K562 (cell line): ENCODE measurements around the gene ELOB.

ENCODE experiments used
- MAFK ChIP-seq: IDR thresholded peaks from 2 replicates; pipeline ENCODE4 v1.6.1; 2011; ENCODE audit warnings: low read length, improper control_type of control experiment
- PHB2 ChIP-seq: fragments of 450-650 bp; IDR thresholded peaks from 2 replicates; pipeline ENCODE4 v1.6.1; 2017; ENCODE audit warnings: low read depth
- PML ChIP-seq: IDR thresholded peaks from 2 replicates; pipeline ENCODE4 v1.6.1; 2012; ENCODE audit warnings: low read length, inconsistent platforms
- TF ChIP-seq, protein P1 (sequence below): sonication (generic); formaldehyde crosslinking; IDR thresholded peaks from 2 replicates; pipeline ENCODE4 v1.8.0; 2022; ENCODE audit warnings: mild to moderate bottlenecking, missing genetic modification reagents
- TF ChIP-seq, protein P2 (sequence below), 3 experiments: IDR thresholded peaks in 2 of 3; conservative IDR thresholded peaks in 1 of 3; 2 replicates each; pipeline ENCODE4 v1.5.1; 2011 to 2012; ENCODE audit warnings: low read length in 3 of 3, mild to moderate bottlenecking in 3 of 3, control low read depth in 2 of 3, improper control_type of control experiment in 1 of 3, inconsistent platforms in 1 of 3, low read depth in 1 of 3, mixed read lengths in 1 of 3, moderate library complexity in 1 of 3; ENCODE audit not compliant: insufficient read depth in 2 of 3
- TF ChIP-seq, protein P3 (sequence below): fragments of 250-450 bp; sonication (Bioruptor Pico); IDR thresholded peaks from 2 replicates; pipeline ENCODE4 v1.8.0; 2022; ENCODE audit warnings: moderate library complexity, mild to moderate bottlenecking, inconsistent platforms
- TF ChIP-seq, protein P4 (sequence below): sonication (generic); formaldehyde crosslinking; IDR thresholded peaks from 2 replicates; pipeline ENCODE4 v1.4.0; 2020; ENCODE audit warnings: mild to moderate bottlenecking, missing genetic modification reagents

DNA sequence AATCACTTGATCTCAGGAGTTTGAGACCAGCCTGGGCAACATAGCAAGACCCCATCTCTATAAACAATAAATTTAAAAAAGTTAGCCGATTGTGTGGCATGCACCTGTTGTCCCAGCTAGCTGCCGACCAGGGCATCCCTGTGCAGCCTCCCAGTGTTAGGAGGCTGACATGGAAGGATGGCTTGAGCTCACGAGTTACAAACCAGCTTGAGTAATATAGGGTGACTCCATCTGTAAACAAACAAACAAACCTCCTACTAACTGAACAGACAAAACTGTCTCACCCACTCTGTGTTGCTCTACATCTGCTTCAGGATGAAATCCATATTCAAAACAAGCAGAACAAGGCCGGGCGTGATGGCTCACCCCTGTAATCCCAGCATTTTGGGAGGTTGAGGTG lies 50.2 kb downstream of the ELOB start:
- TF ChIP-seq, protein P1, sequence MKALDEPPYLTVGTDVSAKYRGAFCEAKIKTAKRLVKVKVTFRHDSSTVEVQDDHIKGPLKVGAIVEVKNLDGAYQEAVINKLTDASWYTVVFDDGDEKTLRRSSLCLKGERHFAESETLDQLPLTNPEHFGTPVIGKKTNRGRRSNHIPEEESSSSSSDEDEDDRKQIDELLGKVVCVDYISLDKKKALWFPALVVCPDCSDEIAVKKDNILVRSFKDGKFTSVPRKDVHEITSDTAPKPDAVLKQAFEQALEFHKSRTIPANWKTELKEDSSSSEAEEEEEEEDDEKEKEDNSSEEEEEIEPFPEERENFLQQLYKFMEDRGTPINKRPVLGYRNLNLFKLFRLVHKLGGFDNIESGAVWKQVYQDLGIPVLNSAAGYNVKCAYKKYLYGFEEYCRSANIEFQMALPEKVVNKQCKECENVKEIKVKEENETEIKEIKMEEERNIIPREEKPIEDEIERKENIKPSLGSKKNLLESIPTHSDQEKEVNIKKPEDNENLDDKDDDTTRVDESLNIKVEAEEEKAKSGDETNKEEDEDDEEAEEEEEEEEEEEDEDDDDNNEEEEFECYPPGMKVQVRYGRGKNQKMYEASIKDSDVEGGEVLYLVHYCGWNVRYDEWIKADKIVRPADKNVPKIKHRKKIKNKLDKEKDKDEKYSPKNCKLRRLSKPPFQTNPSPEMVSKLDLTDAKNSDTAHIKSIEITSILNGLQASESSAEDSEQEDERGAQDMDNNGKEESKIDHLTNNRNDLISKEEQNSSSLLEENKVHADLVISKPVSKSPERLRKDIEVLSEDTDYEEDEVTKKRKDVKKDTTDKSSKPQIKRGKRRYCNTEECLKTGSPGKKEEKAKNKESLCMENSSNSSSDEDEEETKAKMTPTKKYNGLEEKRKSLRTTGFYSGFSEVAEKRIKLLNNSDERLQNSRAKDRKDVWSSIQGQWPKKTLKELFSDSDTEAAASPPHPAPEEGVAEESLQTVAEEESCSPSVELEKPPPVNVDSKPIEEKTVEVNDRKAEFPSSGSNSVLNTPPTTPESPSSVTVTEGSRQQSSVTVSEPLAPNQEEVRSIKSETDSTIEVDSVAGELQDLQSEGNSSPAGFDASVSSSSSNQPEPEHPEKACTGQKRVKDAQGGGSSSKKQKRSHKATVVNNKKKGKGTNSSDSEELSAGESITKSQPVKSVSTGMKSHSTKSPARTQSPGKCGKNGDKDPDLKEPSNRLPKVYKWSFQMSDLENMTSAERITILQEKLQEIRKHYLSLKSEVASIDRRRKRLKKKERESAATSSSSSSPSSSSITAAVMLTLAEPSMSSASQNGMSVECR (CRISPR knock-in tag): no peak
- TF ChIP-seq PML: no peak
- TF ChIP-seq PHB2: no peak
- TF ChIP-seq, protein P2, sequence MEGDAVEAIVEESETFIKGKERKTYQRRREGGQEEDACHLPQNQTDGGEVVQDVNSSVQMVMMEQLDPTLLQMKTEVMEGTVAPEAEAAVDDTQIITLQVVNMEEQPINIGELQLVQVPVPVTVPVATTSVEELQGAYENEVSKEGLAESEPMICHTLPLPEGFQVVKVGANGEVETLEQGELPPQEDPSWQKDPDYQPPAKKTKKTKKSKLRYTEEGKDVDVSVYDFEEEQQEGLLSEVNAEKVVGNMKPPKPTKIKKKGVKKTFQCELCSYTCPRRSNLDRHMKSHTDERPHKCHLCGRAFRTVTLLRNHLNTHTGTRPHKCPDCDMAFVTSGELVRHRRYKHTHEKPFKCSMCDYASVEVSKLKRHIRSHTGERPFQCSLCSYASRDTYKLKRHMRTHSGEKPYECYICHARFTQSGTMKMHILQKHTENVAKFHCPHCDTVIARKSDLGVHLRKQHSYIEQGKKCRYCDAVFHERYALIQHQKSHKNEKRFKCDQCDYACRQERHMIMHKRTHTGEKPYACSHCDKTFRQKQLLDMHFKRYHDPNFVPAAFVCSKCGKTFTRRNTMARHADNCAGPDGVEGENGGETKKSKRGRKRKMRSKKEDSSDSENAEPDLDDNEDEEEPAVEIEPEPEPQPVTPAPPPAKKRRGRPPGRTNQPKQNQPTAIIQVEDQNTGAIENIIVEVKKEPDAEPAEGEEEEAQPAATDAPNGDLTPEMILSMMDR (IDR thresholded peaks at IDR 0.05 in 2 of 3, conservative IDR thresholded peaks at IDR 0.05 in 1 of 3; ENCODE audit: insufficient read depth in 2 of 3, low read depth in 1 of 3, low read length in 3 of 3): no peak
- TF ChIP-seq, protein P3, sequence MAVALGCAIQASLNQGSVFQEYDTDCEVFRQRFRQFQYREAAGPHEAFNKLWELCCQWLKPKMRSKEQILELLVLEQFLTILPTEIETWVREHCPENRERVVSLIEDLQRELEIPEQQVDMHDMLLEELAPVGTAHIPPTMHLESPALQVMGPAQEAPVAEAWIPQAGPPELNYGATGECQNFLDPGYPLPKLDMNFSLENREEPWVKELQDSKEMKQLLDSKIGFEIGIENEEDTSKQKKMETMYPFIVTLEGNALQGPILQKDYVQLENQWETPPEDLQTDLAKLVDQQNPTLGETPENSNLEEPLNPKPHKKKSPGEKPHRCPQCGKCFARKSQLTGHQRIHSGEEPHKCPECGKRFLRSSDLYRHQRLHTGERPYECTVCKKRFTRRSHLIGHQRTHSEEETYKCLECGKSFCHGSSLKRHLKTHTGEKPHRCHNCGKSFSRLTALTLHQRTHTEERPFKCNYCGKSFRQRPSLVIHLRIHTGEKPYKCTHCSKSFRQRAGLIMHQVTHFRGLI (CRISPR knock-in tag): no peak
- TF ChIP-seq, protein P4, sequence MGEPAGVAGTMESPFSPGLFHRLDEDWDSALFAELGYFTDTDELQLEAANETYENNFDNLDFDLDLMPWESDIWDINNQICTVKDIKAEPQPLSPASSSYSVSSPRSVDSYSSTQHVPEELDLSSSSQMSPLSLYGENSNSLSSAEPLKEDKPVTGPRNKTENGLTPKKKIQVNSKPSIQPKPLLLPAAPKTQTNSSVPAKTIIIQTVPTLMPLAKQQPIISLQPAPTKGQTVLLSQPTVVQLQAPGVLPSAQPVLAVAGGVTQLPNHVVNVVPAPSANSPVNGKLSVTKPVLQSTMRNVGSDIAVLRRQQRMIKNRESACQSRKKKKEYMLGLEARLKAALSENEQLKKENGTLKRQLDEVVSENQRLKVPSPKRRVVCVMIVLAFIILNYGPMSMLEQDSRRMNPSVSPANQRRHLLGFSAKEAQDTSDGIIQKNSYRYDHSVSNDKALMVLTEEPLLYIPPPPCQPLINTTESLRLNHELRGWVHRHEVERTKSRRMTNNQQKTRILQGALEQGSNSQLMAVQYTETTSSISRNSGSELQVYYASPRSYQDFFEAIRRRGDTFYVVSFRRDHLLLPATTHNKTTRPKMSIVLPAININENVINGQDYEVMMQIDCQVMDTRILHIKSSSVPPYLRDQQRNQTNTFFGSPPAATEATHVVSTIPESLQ: no peak
- no peak for TF ChIP-seq MAFK
